Measurements from ENCODE around the gene RHOT1. TPM values are rescaled to one million over a fixed set of nuclear protein-coding genes. Genes with fewer than 3 reads are reported as not detected.
"Not testable (repeated sequence)": the region's sequence is repeated elsewhere in the genome, so short reads cannot be mapped to it uniquely, and the experiment has no call there.

Gene RHOT1
- total RNA-seq, 2 donors from 2014 or later, result 18.9 to 19.5 TPM

DNA sequence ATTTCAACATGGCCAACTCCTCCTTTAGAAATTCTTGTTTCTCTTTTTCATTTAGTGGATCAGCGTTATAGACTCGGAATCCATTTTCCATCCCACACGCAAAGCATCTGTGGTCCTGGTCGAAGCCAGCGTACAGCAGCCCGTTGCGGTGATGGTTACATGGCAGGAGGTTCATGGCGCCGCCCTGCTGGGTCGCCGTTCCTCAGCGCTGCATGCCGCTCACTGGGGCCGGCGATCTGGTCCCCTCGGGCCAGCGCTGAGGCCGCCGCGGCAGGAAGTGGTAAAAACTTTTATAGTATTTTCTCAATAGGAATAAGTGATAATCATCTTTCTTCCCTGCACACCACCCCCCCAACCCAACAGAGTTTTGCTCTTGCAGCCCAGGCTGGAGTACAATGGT lies 29.9 kb upstream of the RHOT1 start:
- no peak for ATAC-seq
- peaks cover 9% of the 10 kb centered on the region for H3K27me3 Mint-ChIP-seq
- no peak for DNase-seq
- H3K36me3 Mint-ChIP-seq (ENCODE audit: low read depth), result peaks cover 2% of the 10 kb centered on the region
- H3K4me1 Mint-ChIP-seq, result peaks cover 2% of the 10 kb centered on the region
- no peaks in the 10 kb centered on the region for H3K9me3 ChIP-seq (ENCODE audit: control insufficient read depth, low read length, poor library complexity, severe bottlenecking)
- no peak overlapping the region for H3K27ac Mint-ChIP-seq
- no peak overlapping the region for H3K4me3 Mint-ChIP-seq

DNA sequence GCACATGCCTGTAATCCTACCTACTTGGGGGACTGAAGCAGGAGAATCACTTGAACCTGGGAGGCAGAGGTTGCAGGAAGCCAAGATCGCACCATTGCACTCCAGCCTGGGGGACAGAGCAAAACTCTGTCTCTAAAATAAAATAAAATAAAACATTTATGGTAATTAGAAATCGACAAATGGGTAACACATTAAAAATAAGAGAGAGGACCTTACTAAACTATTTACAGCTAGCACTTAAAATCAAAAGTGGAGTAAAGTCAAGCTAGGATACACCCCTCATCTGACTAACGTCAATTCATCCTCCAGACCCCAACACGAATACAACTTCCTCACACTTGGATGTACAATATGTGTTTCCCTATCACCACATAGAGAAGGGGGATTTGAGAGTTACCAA lies 27.8 kb upstream of the RHOT1 start:
- H3K9me3 ChIP-seq (ENCODE audit: control insufficient read depth, low read length, poor library complexity, severe bottlenecking), result no peaks in the 10 kb centered on the region
- peaks cover 2% of the 10 kb centered on the region for H3K4me1 Mint-ChIP-seq
- H3K36me3 Mint-ChIP-seq (ENCODE audit: low read depth), result peaks cover 2% of the 10 kb centered on the region
- H3K27ac Mint-ChIP-seq, result no peak overlapping the region
- ATAC-seq (no peak), DNase-seq (no peak)
- H3K4me3 Mint-ChIP-seq, result no peak overlapping the region
- peaks cover 19% of the 10 kb centered on the region for H3K27me3 Mint-ChIP-seq

- not testable (repeated sequence) for H3K36me3 Mint-ChIP-seq (ENCODE audit: low read depth); ATAC-seq; H3K4me1 Mint-ChIP-seq; H3K27ac Mint-ChIP-seq; H3K4me3 Mint-ChIP-seq; DNase-seq; H3K9me3 ChIP-seq (ENCODE audit: control insufficient read depth, low read length, poor library complexity, severe bottlenecking)
- H3K27me3 Mint-ChIP-seq, result peaks cover 22% of the 10 kb centered on the region
Measured at GRCh38 chr17:32115546-32115945, 26.8 kb upstream of the RHOT1 start.

DNA sequence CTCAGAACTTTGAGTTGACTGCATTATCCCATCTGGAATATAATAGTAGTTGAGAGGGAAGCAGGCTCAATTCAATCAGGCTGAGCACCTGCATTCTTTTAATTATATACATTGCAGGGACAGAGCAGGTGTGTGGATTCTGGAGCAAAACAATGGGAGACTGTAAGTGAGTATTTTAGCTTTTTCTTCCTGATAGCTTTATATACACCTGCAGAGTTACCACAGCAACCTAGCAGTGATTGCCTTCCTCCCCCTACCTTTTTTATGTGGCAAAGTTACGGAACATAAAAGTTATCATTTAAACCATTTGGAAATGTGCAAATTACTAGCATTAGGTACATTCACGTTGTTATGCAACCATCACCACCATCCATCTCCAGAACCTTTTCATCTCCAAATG lies 25.4 kb upstream of the RHOT1 start:
- DNase-seq (no peak), ATAC-seq (no peak)
- Mint-ChIP-seq H3K36me3 (ENCODE audit: low read depth) (peaks cover 5% of the 10 kb centered on the region), H3K4me3 (no peak overlapping the region), H3K4me1 (no peaks in the 10 kb centered on the region), H3K27me3 (peaks cover 27% of the 10 kb centered on the region), H3K27ac (no peak overlapping the region)
- no peaks in the 10 kb centered on the region for H3K9me3 ChIP-seq (ENCODE audit: control insufficient read depth, low read length, poor library complexity, severe bottlenecking)

- peaks cover 5% of the 10 kb centered on the region for H3K36me3 Mint-ChIP-seq (ENCODE audit: low read depth)
- no peak overlapping the region for H3K27ac Mint-ChIP-seq
- peaks cover 27% of the 10 kb centered on the region for H3K27me3 Mint-ChIP-seq
- no peak overlapping the region for H3K4me3 Mint-ChIP-seq
- no peak for ATAC-seq
- no peaks in the 10 kb centered on the region for H3K4me1 Mint-ChIP-seq
- H3K9me3 ChIP-seq (ENCODE audit: control insufficient read depth, low read length, poor library complexity, severe bottlenecking), result no peaks in the 10 kb centered on the region
- DNase-seq, result no peak
Measured at GRCh38 chr17:32117399-32117798, 24.9 kb upstream of the RHOT1 start.

DNA sequence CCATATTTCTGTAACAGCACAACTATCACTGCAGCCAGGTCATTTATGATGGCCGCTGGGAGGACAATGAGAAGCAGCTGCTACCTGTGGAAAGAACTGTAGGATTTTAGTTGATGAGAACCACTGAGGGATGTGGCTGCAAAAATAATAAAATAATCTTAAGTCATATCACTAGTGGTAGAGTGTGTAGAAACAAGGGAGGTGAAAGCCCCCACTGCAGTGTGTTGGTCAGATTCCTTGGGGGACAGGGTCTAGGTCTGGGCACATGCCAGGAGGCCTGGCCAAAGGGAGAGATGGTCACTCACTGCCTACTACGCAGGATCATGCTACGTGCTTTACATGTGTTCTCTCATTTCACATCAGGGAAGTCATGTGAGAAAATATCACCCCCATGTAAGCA lies 24.2 kb upstream of the RHOT1 start:
- not testable (repeated sequence) for H3K9me3 ChIP-seq (ENCODE audit: control insufficient read depth, low read length, poor library complexity, severe bottlenecking); H3K4me3 Mint-ChIP-seq; DNase-seq; ATAC-seq; H3K36me3 Mint-ChIP-seq (ENCODE audit: low read depth); H3K4me1 Mint-ChIP-seq; H3K27ac Mint-ChIP-seq
- peaks cover 27% of the 10 kb centered on the region for H3K27me3 Mint-ChIP-seq

DNA sequence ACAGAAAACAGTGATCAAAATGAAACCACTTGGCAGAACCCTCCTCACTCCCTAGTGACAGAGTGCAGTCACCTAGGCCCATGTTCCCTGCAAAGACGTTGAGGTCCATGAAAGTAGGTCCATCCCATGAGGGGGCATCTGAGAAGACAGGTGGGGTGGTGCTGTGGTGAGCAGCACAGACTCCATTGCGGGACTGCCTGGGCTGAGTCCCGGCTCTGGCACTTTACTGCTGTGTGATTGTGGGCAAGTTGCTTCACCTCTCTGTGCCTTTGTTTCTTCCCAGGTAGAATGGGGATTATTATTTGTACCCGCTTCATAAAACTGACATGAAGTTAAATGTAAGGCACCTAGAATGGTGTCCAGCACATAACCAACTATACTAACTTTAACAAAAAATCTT lies 23.5 kb upstream of the RHOT1 start:
- ATAC-seq, result no peak

DNA sequence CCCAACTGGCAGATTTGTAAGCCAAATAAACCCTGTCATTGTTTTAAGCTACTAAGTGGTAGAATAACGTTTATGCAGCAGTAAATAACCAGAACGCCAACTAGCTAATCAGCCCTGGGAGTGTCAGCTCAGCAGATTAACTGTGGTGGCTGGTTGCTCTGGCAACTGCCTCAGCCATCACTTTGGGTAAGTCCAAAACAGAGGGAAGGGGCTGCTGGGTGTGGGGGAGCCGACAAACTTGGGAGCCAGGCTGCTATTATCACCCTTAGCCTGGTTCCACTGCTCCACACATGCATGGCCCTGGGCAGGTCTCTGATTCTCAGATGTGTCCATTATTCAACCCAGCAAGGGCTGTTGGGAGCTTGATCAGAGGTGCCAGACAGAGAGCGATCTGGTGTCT lies 22.2 kb upstream of the RHOT1 start:
- DNase-seq, result no peak
- ATAC-seq, result no peak
- H3K27me3 Mint-ChIP-seq, result peaks cover 27% of the 10 kb centered on the region
- no peaks in the 10 kb centered on the region for H3K4me1 Mint-ChIP-seq
- no peaks in the 10 kb centered on the region for H3K9me3 ChIP-seq (ENCODE audit: control insufficient read depth, low read length, poor library complexity, severe bottlenecking)
- peaks cover 5% of the 10 kb centered on the region for H3K36me3 Mint-ChIP-seq (ENCODE audit: low read depth)
- no peak overlapping the region for H3K27ac Mint-ChIP-seq
- H3K4me3 Mint-ChIP-seq, result no peak overlapping the region

More for the DNA sequence above, 23.5 kb upstream of the RHOT1 start:
- Mint-ChIP-seq H3K4me1 (no peaks in the 10 kb centered on the region), H3K27ac (no peak overlapping the region), H3K27me3 (peaks cover 27% of the 10 kb centered on the region), H3K36me3 (ENCODE audit: low read depth) (peaks cover 5% of the 10 kb centered on the region), H3K4me3 (no peak overlapping the region)
- H3K9me3 ChIP-seq (ENCODE audit: control insufficient read depth, low read length, poor library complexity, severe bottlenecking), result no peaks in the 10 kb centered on the region
- DNase-seq, result no peak

GRCh38 chr17:32120716-32121115 lies 21.6 kb upstream of the RHOT1 start:
- no peak overlapping the region for H3K4me3 Mint-ChIP-seq
- no peaks in the 10 kb centered on the region for H3K4me1 Mint-ChIP-seq
- H3K9me3 ChIP-seq (ENCODE audit: control insufficient read depth, low read length, poor library complexity, severe bottlenecking), result no peaks in the 10 kb centered on the region
- H3K27me3 Mint-ChIP-seq, result peaks cover 27% of the 10 kb centered on the region
- no peak overlapping the region for H3K27ac Mint-ChIP-seq
- H3K36me3 Mint-ChIP-seq (ENCODE audit: low read depth), result peaks cover 5% of the 10 kb centered on the region
- ATAC-seq, result no peak
- DNase-seq, result no peak

DNA sequence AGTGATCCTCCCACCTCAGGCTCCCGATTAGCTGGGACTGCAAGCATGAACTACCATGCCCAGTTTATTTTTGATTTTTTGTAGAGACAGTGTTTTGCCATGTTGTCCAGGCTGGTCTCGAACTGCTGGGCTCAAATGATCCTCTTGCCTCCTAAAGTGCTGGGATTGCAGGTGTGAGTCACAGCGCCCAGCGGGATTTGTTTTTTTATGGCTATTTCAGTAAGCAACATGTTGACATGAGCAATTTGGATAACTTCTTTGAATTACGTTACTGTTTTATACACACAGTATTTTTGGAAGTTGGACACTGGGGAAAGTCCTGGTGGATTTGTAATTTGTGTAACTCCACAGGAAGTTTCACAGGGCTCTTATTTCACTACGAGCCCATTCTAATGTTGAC lies 18.5 kb upstream of the RHOT1 start:
- H3K27ac Mint-ChIP-seq, result no peak overlapping the region
- peaks cover 15% of the 10 kb centered on the region for H3K4me1 Mint-ChIP-seq
- ATAC-seq, result no peak

GRCh38 chr17:32124985-32125847 lies 17.1 kb upstream of the RHOT1 start:
- peaks cover 8% of the 10 kb centered on the region for H3K27me3 Mint-ChIP-seq
- no peaks in the 10 kb centered on the region for H3K9me3 ChIP-seq (ENCODE audit: control insufficient read depth, low read length, poor library complexity, severe bottlenecking)
- no peak overlapping the region for H3K4me3 Mint-ChIP-seq
- H3K27ac Mint-ChIP-seq, result no peak overlapping the region
- H3K4me1 Mint-ChIP-seq, result peaks cover 20% of the 10 kb centered on the region
- H3K36me3 Mint-ChIP-seq (ENCODE audit: low read depth), result peaks cover 3% of the 10 kb centered on the region
- ATAC-seq (no peak), DNase-seq (no peak)

More for the DNA sequence above, 18.5 kb upstream of the RHOT1 start:
- DNase-seq, result no peak
- peaks cover 3% of the 10 kb centered on the region for H3K36me3 Mint-ChIP-seq (ENCODE audit: low read depth)
- H3K27me3 Mint-ChIP-seq, result peaks cover 8% of the 10 kb centered on the region
- no peak overlapping the region for H3K4me3 Mint-ChIP-seq
- no peaks in the 10 kb centered on the region for H3K9me3 ChIP-seq (ENCODE audit: control insufficient read depth, low read length, poor library complexity, severe bottlenecking)

GRCh38 chr17:32125848-32126153 lies 16.5 kb upstream of the RHOT1 start:
- Mint-ChIP-seq H3K27ac (peak overlapping the region; percentile 95), H3K4me1 (peaks cover 20% of the 10 kb centered on the region), H3K36me3 (ENCODE audit: low read depth) (peaks cover 3% of the 10 kb centered on the region), H3K27me3 (peaks cover 3% of the 10 kb centered on the region), H3K4me3 (no peak overlapping the region)
- no peaks in the 10 kb centered on the region for H3K9me3 ChIP-seq (ENCODE audit: control insufficient read depth, low read length, poor library complexity, severe bottlenecking)
- no peak for ATAC-seq
- DNase-seq, result no peak

GRCh38 chr17:32126325-32126724 lies 16.0 kb upstream of the RHOT1 start:
- Mint-ChIP-seq H3K4me1 (peaks cover 20% of the 10 kb centered on the region), H3K4me3 (no peak overlapping the region), H3K36me3 (ENCODE audit: low read depth) (no peaks in the 10 kb centered on the region), H3K27ac (peak overlapping the region; percentile 95), H3K27me3 (no peaks in the 10 kb centered on the region)
- no peak for ATAC-seq
- H3K9me3 ChIP-seq (ENCODE audit: control insufficient read depth, low read length, poor library complexity, severe bottlenecking), result no peaks in the 10 kb centered on the region
- DNase-seq, result no peak

- no peaks in the 10 kb centered on the region for H3K27me3 Mint-ChIP-seq
- no peaks in the 10 kb centered on the region for H3K36me3 Mint-ChIP-seq (ENCODE audit: low read depth)
- H3K4me3 Mint-ChIP-seq, result peak overlapping the region; percentile 97
- H3K27ac Mint-ChIP-seq, result peak overlapping the region; percentile 95
- peaks cover 20% of the 10 kb centered on the region for H3K4me1 Mint-ChIP-seq
- ATAC-seq, result no peak
- no peak for DNase-seq
- H3K9me3 ChIP-seq (ENCODE audit: control insufficient read depth, low read length, poor library complexity, severe bottlenecking), result no peaks in the 10 kb centered on the region
Measured at GRCh38 chr17:32126746-32127145, 15.6 kb upstream of the RHOT1 start.
